Measurements from ENCODE around the gene POLD1.

- TF ChIP-seq CTCF (IDR thresholded peaks at IDR 0.05; ENCODE audit: low read depth, low read length) (no peak), EZH2phosphoT487 (IDR thresholded peaks at IDR 0.05; ENCODE audit: low read depth) (no peak)
These were observed 5.3 kb upstream of the POLD1 start for GRCh38 chr19:50378863-50379236.

All from OCI-LY3 (cell line).